ENCODE results near the gene KIF4B.

- TF ChIP-seq CTCF (IDR thresholded peaks at IDR 0.05): no peak
- TF ChIP-seq POLR2AphosphoS5 (IDR thresholded peaks at IDR 0.05): no peak
Observed at GRCh38 chr5:154999865-155000264, 13.7 kb upstream of the KIF4B start.
